H1 (cell line): ENCODE data around the gene CDK5R1.

Experiments used
- KDM1A ChIP-seq: fragments of 200-600, 300-600 bp; sonication (generic); IDR thresholded peaks from 2 replicates; pipeline ENCODE4 v1.7.1; 2016; ENCODE audit warnings: mild to moderate bottlenecking, low read length, borderline replicate concordance
- MAX ChIP-seq: IDR thresholded peaks from 2 replicates; pipeline ENCODE4 v1.6.1; 2012; ENCODE audit warnings: inconsistent platforms

DNA sequence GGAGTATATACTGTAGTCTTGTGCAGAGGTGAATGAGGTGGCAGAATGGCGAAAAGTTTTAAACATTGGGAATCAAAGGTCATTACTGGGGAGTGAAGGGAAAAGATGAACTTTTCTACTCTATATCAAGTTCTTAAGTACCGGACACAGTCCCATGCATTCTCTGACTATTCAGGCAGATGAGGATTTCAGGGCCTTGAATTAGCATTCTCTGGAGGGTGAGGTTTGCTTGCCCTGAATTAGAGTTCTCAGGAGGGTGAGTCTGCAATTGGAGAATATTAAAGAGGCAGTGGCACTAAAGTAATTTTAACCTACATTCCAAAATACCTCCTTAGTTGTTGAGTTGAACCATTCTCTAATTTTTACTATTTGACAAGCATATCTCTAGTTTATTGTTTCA, 33.4 kb upstream of the CDK5R1 start:
- TF ChIP-seq KDM1A (no peak), MAX (no peak)
